Effector CD8-positive, alpha-beta T cell (primary cell): ENCODE data around the gene ARID5B.

Source experiments
- DNase-seq: peaks from one replicate; lab custom pipeline; 2025; lab: John Stamatoyannopoulos, UW

Gene ARID5B

DNA sequence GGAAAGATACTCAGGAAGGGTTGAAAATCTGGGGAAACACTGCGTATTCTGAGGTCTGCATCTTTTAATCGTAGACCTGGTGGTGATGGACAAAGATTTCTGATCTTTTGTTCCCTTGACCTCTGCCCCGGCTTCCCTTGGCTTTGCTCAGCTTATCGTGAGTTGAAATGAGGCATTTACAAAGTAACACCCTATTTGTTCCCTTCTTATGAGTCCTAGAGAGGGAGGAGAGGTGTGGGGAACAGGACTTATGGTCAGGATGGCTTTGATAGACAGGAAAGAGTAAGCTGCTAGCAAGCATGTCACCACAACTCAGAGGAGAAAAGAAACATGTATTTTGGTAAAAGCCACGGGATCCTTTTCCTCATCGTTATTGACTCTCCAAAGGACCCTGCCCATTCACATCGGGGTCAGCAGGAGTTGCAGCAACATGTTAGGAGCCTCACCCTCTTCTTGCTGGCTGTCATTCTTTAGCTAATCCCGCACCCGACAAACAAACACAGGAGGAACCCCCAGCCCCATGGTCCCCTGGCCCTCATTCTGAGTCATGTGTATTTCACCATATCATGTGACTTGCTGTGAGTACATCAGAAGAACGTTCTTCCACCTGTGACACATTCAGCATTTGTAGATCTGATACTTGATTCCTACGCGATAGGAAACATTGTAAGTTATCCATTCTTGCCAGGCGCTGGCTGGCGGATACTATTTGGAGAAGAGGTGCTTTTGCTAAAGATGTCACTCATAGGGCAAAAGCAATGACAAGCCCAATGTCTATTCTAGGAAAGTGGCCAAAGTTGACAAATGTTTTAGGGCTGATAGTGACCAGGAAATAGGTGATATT lies 197.0 kb downstream of the ARID5B start:
- no peak for DNase-seq

DNA sequence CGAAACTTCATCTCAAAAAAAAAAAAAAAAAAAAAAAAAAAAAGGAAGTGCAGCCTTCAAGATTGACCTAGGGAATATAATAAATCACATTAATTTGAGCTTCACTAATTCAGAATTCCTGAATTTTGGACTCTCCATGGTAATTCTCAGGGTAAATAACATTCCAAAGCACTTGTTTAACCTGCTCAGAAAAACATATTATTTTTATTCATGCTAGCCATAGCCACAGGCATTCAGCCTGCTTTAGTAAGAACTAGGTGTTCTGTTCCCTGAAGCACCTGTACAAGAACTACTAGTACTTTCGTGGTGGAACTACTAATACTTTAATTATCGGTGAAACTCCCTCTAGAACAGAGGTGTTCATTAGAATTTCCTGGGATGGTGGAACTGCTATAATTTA lies 197.8 kb downstream of the ARID5B start:
- DNase-seq: no peak

DNA sequence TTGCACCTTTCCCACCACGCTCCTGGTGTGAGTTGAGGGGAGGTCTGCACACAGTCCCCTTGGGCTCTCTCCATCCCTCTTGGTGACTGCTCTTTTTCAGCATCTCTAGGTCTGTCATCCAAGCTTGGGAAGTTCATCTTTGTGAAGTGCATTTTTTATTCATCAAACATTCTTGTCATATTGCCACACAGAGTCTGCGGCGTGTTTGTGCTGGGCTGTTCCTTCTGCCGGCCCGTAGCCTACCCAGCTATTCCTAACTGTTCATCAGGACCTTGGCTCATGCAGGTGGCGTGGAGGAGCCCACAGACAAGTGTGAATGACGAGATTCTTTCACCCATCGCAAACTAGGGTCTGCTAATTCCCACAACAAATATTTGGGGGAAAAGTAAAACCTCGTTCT lies 202.4 kb downstream of the ARID5B start:
- no peak for DNase-seq

DNA sequence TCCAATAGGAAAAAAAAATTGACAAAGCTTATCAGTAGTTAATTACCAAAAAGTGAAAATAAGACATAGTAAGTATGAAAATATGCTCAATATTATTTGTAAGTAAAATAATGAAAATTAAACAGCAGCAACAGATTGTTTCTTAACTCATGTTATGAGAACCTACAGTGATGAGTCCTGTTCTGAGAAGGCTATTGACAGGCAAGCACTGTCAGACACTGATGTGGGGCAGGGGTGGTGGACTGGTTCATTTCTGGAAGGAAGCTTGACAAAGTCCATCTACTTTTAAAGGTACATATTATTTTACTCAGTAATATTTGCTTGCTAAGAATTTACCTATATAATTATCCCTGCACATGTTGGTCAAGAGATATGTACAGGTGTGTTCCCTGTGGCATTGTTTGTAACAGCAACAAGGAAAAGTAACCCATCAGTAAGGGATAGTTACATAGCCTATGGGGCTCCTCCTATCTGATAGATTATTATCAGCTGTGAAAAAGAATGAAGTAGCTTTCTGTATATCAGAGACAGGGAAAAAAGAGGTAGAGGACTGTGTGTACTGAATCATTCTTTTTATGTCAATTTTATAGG lies 205.5 kb downstream of the ARID5B start:
- DNase-seq: no peak

DNA sequence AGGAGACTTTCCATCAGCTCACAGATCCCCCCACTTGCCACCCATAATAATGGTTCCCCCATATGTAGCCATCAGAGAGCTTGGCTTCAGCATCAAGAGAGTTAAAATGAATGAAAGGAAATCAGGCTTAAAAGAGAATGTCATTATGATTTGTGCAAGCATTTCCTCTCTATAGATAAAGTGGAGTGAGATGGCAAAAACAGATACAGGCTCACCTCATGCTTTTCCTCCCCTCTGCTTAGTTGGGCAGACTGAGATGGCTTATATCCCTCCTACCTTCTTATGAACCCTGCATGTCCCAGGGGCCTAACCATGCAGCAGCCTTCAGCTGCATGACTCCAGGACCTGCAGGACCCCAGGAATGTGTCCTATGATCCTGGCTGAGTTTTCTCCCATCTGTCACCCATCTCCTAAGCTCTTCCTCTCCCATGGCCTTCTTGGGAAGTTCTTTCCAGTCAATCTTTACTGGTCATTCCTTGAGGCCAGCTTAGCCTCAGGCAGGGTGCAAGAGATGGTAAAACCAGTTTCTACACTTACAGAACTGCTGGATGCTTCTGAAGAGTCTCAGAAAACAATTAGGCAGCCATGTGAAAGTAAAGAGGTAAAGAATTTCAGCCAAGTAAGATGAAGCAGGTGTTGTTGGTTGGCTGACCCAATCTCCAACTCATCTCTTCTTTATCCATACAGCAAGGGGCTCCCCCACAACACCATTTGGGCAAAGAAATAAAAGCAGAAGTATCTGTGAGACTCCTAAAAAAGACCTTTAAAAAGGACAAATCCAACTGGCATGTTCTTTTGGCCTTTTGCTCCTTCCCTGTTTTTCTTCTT lies 207.5 kb downstream of the ARID5B start:
- no peak for DNase-seq

DNA sequence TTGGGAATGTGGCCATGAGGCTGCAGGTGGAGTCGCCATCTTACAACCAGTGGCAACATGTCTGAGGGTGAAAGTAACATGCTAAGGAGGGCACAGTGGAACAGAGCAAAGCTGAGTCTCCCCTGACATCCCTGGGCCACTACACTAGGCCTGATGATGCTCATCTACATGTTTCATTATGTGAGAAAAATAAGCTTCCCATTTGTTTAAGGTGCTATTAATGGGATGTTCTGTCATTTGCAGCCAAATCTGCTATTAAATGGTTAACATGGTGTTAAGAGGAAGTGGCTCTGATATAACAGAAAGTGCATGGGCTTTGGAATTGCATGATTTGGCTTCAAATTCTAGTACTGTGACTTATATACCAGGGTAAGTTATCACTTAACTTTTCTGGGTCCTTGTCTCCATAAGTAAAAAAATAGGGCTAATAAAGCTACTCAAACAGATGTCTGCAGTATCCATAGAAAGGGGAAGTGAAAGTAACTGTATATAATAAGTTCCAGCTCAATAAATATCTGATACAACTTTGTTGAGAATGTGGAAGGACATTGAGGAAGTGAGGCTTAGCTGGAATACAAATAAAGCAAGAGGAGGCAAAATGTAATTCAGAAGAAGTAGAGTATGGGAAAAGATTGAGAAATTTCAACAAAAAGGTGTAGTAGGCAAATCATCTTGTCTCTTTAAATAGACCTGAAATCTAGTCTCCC lies 208.2 kb downstream of the ARID5B start:
- no peak for DNase-seq

DNA sequence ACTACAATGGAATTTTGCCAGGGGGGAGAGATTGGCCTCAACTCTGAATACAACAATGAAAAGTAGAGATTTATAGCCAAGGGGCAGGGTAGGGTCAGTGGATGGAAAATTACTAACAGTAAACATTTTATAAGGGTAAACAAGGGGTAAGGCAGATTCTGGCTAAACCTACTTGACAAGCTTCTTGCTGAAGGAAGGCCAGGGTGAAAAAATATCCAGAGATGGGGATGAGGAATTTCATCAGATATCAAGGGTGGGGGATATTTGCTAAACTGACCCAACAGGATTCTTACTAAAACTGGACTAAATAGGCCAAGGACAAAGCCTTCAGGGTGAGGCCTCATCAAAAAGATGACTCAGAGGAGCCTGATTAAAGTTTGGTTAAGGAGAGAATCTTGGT lies 210.8 kb downstream of the ARID5B start:
- DNase-seq: no peak

DNA sequence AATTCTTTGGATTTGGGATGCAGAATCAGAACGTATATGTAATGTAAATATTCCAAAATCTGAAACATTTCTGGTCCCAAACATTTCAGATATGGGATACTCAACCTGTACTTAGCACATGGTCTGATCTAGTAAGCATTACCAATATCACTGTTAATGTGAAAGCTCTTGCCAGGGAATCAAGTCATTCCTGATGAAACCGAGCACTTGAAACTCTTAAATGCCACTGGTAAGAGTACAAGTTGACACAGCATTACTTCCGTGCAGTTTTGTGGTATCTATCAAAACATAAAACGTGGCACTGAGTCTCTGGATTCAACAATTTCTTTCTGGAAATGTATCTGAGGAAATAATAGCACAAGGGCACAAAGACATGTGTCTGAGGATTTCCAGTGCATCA lies 211.5 kb downstream of the ARID5B start:
- no peak for DNase-seq

DNA sequence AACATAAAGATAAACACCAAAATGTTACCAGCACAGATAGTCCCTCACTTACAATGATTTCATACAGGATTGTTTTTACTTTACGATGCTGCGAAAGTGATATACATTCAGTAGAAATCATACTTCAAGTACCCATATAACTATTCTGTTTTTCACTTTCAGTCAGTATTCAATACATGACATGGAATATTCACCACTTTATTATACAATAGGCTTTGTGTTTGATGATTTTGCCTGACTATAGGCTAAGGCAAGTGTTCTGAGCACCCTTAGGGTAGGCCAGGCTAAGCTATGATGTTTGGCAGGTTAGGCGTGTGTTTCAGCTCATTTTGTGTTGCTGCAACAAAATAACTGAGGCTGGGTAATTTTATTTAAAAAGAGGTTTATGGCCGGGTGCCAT lies 212.2 kb downstream of the ARID5B start:
- DNase-seq: no peak

DNA sequence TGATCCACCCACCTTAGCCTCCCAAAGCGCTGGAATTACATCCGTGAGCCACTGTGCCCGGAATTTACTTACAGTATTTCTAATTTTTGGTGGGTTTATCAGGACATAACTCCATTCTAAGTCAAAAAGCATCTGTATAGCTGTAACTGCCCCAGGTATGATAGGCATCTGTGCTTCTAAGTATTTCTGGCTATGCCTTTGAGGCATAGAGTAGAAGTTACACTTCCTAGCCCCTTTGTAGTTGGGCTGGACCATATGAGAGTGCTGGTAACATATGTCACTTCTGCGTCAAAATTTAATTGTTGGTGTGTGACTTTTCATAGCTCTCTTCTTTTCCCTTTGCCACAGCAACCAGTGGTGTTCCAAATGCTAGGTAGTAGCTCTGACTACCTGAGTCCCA lies 213.8 kb downstream of the ARID5B start:
- DNase-seq: no peak

DNA sequence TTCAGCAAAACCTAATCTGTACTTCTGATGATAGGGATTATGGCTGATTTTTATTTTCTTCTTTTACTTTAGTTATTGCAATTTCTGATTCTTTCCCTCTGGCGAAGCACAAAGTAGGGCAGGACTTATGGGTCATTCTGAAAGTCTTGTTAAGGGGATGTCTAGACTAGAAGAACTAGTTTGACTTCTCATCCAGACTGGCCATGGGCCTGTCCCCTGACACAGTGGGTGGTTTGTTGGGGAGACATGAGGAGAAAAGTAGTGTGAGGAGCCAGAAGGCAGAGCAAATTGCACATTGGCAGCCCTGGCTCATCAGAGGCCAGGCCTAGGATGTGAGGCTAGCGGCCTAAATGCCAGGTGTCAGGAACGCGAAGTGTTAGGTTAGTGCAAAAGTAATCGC lies 214.3 kb downstream of the ARID5B start:
- DNase-seq: no peak

DNA sequence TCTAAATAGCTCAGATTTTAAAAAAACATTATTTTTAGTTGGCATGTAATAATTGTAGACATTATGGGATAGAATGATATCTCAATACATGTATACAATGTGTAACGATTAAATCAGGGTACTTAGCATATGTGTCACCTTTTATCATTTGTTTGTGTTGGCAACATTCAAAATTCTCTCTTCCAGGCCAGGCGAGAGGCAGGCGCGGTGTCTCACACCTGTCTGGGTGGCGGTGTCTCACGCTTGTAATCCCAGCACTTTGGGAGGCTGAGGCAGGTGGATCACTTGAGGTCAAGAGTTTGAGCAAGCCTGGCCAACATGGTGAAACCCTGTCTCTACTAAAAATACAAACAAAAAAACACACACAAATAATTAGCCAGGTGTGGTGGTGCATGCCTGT lies 215.4 kb downstream of the ARID5B start:
- DNase-seq: no peak

DNA sequence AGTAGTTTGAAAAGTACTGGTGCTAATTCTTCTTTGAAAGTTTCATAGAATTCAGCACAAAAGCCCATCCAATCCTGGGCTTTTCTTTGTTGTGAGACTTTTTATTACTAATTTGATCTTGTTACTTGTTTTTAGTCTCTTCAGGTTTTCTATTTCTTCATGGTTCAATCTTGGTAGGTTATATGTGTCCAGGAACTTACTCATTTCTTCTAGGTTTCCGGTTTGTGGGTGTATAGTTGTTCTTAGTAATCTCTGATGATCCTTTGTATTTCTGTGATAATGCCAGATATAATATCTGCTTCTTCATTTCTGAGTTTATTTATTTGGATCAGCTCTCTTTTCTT lies 219.7 kb downstream of the ARID5B start:
- DNase-seq: no peak

DNA sequence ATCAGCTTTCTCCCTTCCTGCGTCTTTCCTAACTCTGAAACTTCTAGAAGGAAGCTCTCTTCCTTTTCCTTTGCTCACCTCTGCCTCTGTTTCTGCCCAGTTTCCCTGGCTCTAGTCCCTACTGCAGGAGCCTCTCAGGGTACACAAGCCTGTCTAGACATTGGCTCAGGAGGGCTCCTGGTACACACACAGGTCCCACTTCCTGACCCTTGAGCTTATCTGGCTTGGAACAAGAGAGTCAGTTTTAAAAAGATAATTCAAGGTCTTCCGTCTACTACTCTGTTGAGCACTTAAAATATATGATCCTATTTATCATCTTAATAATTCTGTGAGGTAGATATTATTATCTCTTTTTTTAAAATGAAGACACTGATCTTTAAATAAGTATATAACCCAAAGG lies 226.5 kb downstream of the ARID5B start:
- no peak for DNase-seq

DNA sequence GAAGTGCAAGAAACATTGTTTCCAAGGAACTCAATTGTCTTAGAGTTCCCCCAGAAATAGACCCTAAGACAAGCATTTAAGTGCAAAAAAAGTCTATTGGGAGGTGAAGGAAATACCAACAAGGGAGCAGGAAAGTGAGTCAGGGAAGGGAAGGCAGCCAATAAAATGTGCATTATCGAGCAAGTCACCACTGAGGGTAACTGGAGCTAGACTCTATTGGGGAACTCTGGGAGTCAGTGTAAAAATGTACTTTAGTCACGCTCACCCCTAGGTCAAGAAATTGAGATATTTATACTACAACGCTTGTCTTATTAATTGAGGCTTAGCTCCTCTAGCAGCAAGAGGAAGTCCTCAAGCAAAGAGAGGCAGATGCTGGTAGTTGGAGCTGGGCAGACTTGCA lies 229.4 kb downstream of the ARID5B start:
- DNase-seq: no peak

DNA sequence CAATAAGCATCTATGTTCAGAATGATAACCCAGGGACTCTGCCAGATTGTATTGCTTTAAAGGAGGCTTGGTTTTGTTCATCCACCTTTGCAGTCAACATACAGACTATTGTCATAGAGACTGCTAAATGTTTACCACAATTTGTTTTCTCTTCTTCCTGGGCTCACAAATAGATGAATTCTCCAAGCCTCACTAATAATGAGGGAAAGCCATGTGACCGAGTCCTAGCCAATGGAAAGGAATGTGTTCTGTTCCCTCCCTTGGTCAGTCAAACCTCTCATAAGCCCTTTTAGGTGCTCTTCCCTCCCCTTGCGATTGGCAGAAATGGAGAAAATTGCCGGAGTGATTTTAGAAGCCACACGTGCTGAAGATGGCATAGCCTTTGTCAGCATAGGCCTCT lies 230.2 kb downstream of the ARID5B start:
- no peak for DNase-seq

DNA sequence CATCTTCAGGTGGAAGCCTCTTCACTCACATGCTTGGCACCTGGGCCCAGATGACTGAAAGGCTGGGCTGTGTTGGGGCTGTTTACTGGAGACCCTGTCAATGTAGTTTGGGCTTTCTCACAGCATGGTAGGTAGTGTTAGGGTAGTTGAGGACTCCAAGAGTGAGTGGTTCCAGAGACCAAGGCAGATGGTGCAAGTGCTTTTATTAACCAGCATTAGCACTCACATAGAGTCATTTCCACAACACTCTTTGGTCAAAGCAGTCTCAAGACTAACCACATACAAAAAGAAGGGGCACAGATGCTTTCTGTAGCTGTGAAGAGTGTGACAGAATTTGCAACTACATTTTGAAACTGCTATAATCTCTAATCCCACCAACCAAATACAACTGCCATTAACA lies 232.1 kb downstream of the ARID5B start:
- no peak for DNase-seq

DNA sequence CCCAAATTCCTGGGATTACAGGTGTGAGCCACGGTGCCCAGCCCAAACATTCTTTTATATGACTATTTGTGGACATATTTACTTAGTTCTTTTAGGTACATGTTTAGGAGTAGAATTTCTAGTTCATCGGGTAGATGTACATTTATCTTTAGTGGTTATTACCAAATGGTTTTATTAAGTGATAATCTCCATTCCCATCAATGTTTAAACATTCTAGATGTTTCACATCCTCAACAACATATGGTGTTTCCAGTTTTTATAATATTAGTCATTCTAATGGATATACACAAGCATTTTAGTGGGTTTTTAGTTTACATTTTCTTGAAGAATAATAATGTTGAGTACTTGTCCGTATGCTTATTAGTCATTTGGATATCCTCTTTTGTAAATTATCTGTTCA lies 235.4 kb downstream of the ARID5B start:
- DNase-seq: no peak
